RKO (cell line): ENCODE results near the gene CWF19L2.
"Not testable (repeated sequence)": the region's sequence is repeated elsewhere in the genome, so short reads cannot be mapped to it uniquely, and the experiment has no call there.

Experiments used
- DNase-seq: peaks from one replicate; pipeline ENCODE4 v3.0.0-alpha.2; 2016; ENCODE audit warnings: low spot score

The CWF19L2 gene

DNA sequence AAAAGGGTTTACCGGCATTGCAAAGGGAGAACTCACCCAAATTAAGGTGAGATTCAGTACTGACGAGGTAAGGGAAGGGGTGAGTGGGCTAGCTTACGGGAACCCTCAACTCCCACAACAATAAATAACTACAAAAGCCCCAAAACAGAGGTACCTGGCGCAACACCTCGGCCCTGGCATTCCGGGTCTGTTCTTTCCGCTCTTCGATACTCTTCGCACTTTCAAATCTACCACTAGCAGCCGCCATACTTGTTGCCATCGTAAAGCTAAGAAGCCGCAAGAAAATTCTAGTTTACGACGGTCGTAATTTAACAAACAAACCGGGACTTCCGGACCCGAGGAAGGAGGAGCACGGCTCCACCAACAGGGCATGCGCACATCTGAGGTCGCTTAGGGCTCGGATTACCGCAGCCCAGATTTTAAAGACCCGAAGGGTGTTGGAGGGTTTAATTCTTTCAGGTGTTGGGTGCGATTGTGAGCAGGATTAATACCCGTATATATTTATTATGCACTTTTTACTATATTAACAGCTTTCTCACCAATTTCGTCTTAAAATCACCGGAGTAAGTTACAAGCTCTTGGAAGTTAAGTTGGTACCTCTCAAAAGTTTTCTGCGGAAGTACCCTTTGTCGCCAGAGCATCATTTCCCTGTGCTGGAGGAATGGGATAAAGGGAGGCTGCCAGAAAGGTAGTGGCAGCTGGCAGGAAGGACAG lies at the start of gene CWF19L2:
Gene CWF19L2, minus strand, starts transcription at position 268 of the 714 bp plus-strand sequence. Its CDS starts 9 bp downstream, at position 259.
- DNase-seq = peak; percentile 99

DNA sequence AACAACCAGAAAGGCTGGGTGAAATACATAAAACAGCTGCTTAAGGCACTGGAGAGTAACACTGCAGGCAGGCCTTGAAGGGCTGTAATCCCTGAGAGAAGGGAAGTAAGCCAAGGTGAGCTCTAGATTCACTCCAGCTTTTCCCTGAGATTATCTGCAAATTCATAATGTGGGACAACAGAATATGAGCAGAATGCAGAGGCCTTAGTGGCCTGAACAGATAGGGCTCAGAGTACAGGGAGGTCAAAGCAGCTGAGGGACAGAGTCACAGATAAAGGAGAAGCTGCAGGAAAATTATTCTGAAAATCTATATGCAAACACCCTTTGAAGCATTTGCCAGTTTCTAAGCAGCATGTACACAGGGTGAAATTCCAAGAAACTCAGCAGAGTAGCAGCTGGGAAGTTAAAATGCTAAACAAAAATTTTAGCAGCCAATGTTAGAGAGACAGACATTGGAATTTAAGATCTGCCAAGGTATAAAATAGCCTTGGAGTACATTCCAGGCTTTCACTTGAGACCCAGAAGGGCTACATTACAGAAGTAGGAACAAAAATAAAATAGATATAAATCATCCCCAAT lies 48.1 kb upstream of the CWF19L2 start:
- DNase-seq = no peak

DNA sequence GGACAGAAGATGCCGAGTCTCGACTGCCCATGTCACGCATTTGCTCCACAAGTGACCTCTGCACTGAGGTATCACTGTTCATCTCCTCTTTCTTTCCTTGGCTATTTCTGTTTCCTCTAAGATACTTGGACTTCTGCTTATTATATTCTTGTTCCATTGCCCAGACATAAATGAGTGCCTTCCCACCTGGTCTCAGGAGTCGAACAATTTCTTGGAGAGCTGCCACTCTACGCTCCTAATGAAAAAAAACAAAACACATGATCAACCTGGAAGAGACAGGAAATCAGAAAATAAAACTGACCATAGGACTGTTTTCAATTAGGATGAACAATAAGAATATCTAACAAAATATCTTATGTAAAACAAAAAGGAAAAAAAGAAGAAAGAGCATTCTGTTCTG lies 47.4 kb upstream of the CWF19L2 start:
- no peak for DNase-seq

DNA sequence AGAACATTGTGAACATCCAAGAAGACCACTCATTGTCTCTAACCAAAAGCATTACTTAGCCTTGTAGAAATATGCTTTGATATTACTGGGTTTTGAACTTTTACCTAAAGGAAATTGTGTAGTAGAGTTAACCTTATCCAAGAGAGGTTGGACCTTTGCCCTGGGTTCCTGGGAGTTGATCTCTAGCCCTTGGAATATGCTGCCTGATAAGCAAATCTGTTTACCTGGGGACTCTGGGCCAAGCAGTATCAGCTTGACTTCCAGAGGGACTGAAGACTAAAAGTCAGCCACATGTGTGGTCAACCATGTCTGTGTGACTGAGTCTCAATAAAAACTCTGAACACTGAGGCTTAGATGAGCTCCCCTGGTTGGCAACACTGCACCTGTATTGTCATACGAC lies 44.1 kb upstream of the CWF19L2 start:
- DNase-seq = no peak

DNA sequence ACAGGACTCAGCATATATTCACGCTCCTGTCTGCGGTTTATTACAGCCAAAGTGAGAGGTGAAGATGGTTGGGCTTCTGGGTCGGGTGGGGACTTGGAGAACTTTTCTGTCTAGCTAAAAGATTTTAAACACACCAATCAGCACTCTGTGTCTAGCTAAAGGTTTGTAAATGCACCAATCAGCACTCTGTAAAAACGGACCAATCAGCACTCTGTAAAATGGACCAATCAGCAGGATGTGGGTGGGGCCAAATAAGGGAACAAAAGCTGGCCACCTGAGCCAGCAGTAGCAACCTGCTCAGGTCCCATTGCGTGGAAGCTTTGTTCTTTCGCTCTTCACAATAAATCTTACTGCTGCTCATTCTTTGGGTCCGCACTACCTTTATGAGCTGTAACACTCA lies 39.7 kb upstream of the CWF19L2 start:
- not testable (repeated sequence) for DNase-seq

GRCh38 chr11:107496011-107496410 lies 38.4 kb upstream of the CWF19L2 start:
- DNase-seq = no peak

GRCh38 chr11:107494055-107494454 lies 36.4 kb upstream of the CWF19L2 start:
- no peak for DNase-seq

DNA sequence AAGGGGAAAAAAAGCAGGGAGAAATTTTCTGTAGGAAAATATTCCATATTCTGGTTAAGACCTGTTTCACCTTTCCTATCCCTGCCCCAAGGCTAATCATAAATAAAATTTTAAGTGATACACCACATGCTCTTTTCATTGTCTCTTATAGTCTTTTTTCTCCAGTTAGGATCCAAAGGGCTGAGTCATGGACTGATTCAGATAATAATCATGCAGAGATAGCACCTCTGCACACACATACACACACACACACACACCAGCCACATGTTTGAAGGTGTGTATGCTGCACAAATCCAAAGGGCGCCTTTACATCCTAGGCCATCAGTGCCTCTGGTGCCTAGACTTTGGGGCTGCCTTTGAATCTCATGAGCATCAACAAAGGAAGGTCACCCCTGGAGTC lies 35.5 kb upstream of the CWF19L2 start:
- peak; percentile 31 for DNase-seq

- no peak for DNase-seq
Observed at GRCh38 chr11:107490836-107491235, 33.2 kb upstream of the CWF19L2 start.

DNA sequence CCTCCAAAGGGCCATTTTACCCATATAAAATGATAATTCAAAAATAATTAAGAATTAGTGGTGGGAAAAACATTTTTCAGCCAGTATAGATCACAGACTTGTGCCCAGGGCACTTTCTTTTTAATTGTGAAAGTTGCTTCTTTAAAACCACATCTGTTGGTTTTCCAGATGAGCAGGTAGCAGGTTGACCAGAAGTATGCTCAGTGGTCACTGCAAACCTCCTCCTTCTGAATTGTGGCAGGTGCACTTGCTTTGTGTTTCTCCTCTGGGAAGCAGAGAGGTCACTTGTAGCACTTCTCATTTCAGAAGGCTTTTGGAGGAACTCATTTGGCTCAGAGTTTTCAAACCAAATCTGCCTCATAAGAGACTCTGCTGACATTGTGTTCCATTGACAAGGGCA lies 24.6 kb upstream of the CWF19L2 start:
- no peak for DNase-seq

GRCh38 chr11:107478922-107479321 lies 21.3 kb upstream of the CWF19L2 start:
- DNase-seq = no peak

DNA sequence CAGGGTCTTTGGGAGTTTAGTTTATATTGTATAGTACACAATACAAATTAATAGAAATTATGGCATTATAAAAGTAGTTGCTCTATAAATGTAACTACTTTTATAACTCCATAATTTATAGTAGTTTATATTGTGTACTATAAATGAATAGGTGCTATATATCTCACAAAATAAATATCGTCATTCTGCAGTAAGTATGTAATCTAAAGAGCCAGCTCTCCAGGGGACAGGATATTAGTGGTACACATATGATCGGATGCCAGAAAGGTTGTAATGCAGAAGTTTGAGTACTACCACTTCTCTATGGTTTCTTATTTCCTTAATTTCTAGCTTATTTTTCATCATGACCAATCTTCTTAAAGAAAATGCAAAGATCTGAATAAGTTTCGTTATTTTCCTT lies 20.2 kb upstream of the CWF19L2 start:
- DNase-seq = no peak

DNA sequence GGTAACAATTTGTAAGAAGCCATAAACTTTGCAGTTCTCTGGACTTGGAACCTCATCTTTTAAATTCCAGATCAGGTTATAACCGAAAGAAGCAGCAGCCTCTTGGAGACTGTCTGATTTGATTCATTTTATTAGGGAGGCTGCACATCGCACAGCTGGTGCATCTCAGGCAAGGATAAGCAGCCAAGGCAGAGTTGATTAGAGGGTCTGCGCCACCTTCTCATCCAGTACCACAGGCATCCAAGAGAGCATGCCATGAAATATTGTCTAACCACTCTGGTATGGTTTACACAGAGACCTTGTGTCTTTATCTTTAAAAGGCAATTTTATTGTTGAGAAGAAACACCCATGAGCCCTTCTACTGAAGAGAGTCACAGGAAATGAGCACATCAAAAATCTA lies 16.2 kb upstream of the CWF19L2 start:
- no peak for DNase-seq

DNA sequence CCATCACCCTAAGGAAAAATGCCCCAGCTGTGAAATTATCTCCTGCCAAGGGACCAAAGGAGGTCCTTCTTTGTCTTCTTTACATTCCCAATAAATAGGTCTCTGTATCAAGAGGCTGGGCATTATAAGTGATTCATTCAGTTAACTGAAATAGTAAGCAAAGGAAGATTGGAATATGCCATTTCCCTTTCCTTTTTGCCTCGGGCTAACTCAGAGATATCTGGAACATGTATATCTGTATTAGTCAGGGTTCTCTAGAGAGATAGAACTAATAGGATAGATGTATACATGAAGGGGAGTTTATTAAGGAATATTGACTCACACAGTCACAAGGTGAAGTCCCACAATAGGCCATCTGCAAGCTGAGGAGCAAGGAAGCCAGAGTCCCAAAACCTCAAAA lies 15.3 kb upstream of the CWF19L2 start:
- no peak for DNase-seq

- no peak for DNase-seq
Observed at GRCh38 chr11:107468596-107468995, 11.0 kb upstream of the CWF19L2 start.

DNA sequence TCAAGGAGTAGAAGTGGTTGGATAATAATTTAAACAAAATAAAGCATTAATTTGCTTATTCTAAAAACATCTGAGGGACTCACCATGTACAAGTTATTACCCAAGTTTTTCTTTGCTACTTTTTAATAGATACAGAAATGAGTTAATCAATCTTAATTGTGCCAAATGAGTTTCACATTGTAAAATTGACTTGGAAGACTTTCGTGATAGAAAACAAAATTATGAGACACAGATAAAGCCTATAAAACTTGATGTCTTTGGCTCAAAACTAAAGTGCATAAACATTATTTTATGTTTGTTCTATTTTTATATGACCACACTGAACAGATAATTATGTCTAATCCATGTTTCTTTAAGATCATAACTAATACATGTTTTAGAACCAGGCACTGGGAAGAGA lies 10.1 kb upstream of the CWF19L2 start:
- no peak for DNase-seq

DNA sequence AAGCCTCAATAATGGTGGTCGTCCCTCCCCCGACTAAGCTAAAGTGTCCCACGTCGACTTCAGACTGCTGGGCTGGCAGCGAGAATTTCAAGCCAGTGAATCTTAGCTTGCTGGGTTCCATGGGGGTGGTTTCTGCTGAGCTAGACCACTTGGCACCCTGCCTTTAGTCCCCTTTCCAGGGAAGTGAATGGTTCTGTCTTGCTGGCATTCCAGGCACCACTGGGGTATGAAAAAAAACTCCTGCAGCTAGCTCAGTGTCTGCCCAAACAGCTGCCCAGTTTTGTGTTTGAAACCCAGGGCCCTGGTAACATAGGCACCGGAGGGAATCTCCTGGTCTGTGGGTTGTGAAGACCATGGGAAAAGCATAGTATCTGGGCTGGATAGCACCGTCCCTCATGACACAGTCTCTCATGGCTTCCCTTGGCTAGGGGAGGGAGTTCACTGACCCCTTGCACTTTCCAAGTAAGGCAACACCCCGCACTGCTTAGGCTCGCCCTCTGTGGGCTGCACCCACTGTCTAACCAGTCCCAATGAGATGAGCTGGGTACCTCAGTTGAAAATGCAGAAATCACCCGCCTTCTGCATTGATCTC lies 8.7 kb upstream of the CWF19L2 start:
- DNase-seq = not testable (repeated sequence)

- peak; percentile 50 for DNase-seq
Observed at GRCh38 chr11:107457205-107457557, 444 bp downstream of the CWF19L2 start.

DNA sequence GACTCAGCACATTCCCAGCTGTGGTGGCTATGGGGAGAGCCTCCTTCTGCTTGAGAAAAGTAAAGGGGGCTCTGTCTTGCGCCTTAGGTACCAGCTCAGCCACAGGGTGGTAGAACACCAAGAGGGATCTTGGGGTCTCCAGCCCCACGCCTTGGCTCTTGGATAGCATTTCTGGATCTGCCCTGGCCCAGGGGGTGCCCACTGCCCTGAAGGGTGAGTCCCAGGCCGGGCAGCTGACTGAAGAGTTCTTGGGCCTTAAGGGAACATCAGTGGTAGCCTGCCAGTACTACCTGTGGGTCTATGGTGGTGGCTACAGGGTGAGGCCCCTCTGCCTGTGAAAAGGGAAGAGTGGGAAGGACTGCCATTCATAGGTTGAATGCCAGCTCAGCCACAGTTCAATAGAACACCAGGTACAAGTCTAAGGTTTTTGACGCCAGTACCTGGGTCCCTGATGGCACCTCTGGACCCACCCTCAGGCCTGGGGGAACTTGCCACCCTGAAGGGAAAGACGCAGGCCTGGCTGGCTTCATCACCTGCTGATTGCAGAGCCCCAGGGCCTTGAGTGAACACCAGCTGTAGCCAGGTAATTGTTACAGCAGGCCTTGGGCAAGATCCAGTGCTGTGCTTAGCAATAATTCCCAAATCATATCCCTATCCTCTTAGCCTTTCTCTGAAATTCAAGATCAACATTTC lies 3.9 kb downstream of the CWF19L2 start:
- DNase-seq = no peak

DNA sequence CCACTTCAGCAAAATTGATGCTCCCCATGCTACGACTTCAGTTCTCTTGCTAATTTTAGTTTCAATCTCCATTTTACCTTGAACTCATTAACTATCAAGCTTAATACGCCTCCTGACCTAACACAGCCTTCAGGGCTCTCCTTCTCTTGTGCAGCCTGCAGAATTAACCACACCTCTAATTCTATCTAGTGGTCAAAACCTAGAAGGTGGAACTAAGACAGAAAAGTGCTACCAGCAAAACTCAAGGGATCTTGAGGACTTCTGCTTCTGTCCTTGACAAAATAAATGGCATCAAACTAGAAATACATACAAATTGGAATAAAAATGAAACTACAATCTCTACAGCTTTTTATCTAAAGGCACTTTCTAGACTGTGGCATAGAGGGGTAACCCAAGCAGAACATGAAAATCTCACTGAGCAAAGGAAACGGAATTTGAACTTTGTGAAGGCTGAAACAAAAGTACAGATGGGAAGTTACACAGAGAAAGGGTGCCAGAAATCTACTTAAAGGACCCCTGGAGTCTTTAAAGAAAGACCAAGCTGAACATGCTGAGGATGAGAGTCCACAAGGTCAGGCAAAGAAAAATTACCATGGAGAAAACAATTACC lies 10.7 kb downstream of the CWF19L2 start:
- DNase-seq = no peak

DNA sequence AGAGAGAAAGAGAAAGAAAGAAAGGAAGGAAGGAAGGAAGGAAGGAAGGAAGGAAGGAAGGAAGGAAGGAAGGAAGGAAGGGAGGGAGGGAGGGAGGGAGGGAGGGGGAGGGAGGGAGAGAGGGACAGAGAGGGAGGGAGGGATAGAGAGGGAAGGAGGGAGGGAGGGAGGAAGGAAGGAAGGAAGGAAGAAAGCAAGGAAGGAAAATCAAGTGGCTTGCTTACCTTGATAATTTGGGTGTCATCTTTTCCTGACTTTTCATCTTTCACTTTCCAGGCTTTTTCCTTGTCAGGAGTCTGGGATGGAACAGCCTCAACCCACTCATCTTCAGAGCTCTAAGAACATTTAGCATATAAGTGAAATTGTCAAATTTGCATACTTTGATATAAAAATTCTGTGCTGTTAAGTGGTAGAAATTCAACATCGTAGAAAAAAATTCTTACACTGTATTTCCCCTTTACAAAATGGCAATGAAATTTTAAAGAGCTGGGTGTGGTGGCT lies 14.9 kb downstream of the CWF19L2 start:
- no peak for DNase-seq

GRCh38 chr11:107439586-107440167 lies 17.9 kb downstream of the CWF19L2 start:
- DNase-seq = no peak
